NCI-H524 treated with DMSO at 0.1 percent for 48 hours (cell line): ENCODE data around the gene ACTR2.

ENCODE experiments used
- DNase-seq: peaks from one replicate; lab custom pipeline; 2025; lab: John Stamatoyannopoulos, UW

Gene ACTR2

GRCh38 chr2:65281627-65282351 lies 54.2 kb downstream of the ACTR2 start:
- no peak for DNase-seq

DNA sequence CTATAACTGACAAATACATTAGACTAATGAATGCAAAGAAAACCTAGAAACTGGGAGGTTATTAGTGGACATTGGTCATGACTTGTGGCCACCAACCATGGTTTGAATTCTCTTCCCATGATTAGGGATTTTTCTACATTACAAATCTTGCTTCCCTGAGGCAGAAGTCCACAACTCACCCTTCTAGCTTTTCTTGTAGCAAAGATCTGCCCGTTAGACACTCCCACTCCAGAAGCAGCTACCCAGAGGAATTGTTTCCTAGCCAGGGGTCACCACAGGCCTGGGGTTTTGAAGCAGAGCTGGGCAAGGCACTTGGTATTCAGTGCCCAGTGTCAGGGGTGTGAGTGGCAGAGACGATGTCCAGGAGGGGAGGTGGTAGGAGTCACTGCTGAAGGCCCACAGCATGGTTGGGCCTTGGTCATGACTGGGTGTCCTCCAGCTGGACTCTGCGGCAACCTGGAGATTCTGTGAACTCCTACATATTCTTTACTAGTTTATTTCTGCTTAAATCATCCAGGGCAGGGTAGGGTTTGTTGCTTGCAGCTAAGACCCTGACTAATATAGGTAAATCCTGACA lies 54.9 kb downstream of the ACTR2 start:
- no peak for DNase-seq

DNA sequence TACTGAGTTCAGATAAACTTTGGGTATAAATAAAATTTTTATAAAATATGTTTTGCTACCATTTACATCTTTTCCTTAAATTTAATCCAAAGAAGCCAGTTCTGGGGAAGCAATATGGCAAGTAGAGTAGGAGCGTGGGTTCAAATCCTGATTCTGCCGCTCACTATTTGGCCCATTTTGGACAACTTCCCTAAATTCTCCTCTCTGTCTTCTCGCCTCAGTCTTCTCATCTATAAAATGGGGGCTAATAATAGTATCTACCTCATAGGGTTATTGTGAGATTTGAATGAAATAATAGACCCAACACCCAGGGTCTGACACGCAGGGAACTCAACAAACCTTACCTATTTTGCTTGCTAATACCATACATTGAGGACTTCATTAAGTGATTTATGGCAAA lies 59.7 kb downstream of the ACTR2 start:
- DNase-seq: no peak

DNA sequence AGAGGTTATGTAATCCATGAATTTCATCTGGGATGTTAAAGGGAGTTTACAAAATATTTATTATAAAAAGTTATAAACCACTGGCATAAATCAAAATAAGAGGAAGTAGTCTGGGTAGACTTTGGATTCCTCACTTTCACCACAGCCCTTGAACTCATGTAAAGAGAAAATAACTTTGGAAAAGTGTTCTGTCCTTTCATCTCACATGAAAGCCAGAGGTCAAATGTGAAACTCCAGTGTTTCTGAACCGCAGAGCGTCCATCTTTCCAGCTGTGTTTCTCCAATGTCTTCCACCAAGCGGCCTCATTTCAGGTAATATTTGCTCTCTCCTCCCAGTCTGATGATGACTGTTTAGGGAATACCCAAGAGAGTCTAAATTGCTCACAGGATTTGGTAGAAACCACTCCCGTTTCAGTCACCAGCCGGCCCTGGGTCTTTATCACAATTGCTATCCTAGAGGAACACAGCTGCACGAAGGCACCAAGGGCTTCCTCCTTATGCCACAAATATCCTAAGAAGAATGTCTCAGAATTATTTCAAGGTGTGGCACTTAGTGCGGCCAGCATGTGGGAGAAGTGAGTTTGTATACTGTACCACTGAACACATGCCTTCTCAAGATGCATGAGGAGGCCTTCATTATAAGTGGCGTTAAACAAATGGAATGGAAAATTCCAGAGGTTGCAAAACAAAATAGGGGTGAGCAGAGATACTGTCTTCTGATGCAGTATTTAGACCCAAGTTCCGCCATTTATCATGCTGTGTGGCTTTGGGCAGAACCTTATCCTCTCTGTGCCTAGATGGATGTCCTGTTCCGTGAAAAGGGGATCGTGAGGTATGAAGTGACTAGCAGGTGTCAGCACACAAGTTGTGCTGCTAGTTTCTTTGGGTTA lies 63.8 kb downstream of the ACTR2 start:
- no peak for DNase-seq

- DNase-seq: no peak
Measured at GRCh38 chr2:65292106-65292400, 64.4 kb downstream of the ACTR2 start.

GRCh38 chr2:65292461-65293011 lies 64.9 kb downstream of the ACTR2 start:
- no peak for DNase-seq

DNA sequence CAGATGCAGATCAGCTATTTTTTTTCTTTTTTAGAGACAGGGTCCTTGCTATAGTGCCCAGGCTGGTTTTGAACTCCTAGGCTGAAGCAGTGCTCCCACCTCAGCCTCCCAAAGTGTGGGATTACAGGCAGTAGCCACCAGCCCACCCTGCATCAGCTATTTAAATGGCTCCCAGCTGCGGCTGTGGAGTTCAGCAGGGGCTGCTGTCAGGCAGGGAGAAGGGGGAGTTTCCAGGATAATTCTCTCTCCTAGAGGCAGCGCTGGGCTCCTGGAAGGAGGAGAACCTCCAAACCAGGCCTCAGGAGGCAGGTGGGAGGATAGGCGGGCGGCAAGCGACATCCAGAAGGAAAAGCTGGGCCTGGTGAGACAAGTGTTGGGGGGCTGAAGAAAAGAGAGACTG lies 65.7 kb downstream of the ACTR2 start:
- DNase-seq: no peak

GRCh38 chr2:65294136-65294535 lies 66.5 kb downstream of the ACTR2 start:
- DNase-seq: no peak

DNA sequence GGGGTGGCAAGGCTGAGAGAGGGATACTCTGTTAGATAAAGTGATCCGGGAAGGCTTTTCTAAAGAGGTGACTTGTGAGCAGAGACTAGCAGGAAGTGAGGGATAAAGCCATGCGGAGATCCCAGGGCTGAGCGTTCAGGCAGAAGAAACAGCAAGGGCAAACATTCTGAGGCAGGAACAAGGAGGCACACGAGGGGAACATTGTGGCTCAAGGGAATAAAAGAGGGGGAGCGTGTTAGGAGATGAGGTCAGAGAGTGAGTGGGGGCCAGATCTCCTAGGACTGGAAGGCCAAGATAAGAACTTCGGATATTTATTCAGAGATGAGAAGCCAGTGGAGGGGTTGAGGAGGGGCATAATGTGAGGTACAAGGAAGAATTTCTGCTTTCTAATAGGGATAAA lies 67.1 kb downstream of the ACTR2 start:
- no peak for DNase-seq

- DNase-seq: no peak
Measured at GRCh38 chr2:65296971-65297370, 69.3 kb downstream of the ACTR2 start.

DNA sequence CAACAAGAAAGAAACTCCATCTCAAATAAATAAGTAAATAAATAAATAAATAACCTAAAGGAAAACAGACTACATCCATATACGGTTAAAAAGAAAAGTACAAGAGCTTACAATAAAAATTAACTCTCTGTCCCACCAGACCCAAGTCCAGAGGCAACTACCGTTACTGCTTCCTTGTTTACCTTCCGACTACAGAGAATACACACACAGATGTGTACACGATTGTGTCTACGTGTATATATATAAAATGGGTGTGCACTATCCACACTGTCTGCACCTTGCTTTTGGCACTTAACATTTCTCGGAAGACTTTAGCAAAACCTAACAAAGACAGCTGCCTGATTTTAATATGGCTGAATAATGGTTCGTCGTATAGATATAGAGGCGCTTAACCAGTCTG lies 69.9 kb downstream of the ACTR2 start:
- DNase-seq: no peak

- DNase-seq: no peak
Measured at GRCh38 chr2:65298089-65298488, 70.5 kb downstream of the ACTR2 start.

DNA sequence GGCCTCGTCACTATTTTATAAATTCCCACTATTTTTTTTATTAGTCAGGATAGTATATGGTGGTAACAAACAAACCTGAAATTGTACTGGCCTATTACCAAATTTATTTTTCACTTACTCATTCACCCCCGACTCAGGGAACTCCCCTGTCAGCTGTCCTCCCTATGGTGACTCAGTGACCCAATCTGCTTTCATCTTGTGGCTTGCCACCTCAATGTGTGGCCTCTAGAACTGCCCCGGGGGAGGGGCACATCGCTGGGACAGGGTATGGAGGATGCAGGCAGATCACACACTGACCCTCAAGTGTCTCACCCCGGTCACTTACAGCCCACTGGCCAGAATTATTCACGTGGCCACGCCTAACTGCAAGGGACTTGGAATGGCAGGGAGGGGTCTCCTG lies 71.6 kb downstream of the ACTR2 start:
- DNase-seq: no peak

DNA sequence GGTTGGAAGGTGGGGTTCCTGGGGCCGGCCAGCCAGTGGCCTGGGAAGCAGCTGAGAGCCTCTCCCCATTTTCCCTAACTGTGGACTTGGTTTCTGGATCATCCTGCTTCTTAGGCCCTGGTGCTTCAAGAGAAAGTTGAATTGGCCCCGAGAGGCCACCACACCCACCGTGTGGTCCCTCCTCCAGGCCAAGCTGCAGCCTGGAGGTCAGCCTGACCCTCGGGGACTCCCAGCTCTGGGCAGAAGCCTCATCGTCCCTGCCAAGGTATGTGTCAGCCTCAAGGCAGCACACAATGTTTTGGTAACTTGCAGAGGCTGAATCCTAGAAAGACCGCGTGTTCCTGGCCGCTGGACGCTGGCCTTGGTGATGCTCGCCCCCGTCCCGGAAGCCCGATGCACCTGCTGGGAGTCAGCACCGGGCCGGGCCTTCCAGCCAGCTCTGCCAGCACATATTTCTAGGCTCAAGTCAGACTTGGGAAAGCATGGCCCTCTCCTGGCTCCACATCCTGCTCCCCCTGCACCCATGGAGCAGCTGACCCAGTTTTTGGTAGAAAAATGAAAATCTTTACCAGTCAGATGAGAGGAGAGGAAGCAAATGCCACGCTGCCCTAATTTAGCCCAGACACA lies 72.6 kb downstream of the ACTR2 start:
- DNase-seq: no peak

DNA sequence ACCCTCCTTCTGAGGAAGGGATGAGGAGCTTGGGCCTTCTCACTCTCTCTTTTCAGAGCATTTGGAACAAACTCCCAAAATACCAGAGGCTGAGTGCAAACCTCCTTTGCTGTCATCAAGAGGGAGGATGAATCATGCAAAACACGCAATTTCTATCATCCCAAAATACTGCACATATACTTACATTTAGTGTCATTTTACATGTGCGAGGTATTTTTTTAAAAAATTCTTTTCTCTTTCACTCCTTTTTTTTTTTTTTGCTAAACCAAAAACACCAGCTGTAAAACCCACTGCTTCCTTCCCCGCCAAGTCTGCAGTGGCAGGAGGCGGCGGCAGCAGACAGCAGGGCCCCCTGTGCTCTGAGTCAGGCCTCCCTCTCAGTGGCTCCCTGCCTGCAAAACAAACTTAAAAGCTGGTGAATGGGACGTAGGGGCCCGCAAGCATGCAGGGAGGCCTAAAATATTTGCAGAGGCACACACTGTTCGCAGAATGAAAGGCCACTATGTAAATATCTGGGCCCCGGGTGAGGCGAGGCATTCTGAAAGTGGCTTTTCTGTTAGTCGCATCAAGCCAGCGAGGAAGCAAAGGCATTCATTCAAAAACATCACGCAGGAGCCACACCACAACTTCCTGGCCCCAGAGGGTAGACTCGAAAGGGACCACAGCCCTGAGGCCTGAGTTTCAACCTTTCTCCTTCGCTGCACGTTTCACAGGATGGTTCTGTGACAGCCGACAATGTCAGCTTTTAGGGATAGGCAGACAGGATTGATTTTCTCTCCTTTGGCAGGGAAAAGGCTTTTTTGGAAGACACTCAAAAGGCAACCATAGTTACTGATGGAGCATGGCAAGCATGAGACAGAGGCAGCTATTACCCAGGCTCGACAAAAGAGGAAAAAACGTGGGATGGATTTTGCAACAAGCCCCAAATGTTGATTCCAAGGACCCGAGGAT lies 73.4 kb downstream of the ACTR2 start:
- DNase-seq: no peak

DNA sequence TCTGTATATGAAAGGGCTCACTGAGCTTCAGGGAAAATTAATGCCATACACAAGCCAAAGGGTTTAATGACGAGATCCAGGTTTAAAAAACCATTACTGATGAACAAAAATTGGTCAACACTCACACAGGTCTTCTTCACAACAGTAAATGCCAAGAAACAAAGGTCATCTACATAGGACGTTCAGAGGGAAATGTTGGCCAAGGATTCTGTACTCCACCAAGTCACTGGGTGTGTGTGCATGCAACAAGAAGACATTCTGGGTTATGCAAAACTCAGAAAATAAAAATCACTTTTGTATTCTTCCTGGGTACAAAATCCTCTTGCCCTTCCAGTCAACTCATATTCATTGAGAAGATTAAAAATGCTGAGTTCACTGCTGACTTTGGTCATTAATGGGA lies 78.3 kb downstream of the ACTR2 start:
- no peak for DNase-seq

DNA sequence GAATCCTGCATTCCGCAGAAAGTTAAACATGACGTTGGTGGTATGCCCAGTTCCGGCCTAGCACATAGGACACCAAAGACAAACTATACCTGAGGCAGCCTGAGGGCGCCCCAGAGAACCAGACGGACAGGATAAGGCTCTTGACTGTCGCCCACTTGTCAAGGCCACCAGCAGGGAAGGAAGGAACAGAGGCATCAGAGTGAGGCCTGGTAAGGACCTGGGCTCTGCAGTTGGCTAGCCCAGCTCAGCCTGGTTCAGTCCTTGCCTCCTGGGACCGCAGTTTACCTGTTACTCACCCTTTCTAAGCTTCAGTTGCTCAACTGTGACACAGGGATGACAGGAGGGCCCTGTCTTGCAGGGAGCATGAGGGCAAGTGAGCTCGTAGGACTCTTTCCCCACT lies 82.1 kb downstream of the ACTR2 start:
- no peak for DNase-seq

- no peak for DNase-seq
Measured at GRCh38 chr2:65311049-65311448, 83.4 kb downstream of the ACTR2 start.

GRCh38 chr2:65311596-65311995 lies 84.0 kb downstream of the ACTR2 start:
- DNase-seq: no peak

DNA sequence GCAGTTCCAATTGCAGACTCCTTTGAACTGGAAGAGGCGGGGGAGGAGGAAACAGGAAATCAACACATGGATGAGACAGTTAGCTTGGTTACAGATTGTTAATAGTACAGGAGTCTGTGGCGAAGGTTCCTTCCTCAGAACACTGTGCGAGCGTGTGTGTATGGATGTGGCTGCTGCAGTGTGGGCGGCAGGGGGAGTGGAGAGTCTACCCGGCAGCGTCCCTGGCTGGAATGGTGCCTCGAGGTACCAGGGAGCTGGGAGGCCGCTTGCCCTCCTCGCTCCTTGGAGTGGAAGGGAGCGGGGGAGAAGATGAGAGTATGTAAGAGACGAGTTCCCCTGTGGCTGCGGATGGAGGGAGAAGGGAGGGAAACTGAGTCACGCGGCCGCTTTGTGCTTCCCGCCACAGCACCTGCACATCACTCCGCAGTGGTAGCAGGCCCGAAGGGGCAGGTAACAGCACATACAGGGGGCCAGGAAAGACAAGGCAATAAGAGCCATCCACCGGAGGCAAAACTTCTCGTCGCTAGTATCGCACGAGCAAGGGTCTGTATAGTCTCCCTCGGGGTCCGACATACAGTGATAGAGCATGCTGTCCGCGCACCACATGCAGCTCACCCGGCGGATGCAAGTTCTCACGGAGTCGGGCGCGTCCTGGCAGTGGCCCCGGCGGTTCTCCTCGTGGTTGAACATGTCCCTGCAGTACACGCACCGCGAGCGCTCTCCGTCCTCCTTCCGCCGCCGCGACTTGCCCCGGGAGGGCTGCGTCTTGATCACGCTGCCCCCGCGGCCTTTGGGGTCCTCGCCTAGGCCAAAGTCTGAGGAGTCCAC lies 85.7 kb downstream of the ACTR2 start:
- no peak for DNase-seq

GRCh38 chr2:65313954-65314256 lies 86.3 kb downstream of the ACTR2 start:
- no peak for DNase-seq
